HG03196 (cell line): ENCODE data around the gene ZP2.
"Not testable (repeated sequence)": the region's sequence is repeated elsewhere in the genome, so short reads cannot be mapped to it uniquely, and the experiment has no call there.

Experiments used
- ATAC-seq: cut with Tn5 transposase; IDR thresholded peaks from one replicate; pipeline ENCODE4 v1.9.1; 2021; ENCODE audit not compliant: unreplicated experiment

Gene ZP2

DNA sequence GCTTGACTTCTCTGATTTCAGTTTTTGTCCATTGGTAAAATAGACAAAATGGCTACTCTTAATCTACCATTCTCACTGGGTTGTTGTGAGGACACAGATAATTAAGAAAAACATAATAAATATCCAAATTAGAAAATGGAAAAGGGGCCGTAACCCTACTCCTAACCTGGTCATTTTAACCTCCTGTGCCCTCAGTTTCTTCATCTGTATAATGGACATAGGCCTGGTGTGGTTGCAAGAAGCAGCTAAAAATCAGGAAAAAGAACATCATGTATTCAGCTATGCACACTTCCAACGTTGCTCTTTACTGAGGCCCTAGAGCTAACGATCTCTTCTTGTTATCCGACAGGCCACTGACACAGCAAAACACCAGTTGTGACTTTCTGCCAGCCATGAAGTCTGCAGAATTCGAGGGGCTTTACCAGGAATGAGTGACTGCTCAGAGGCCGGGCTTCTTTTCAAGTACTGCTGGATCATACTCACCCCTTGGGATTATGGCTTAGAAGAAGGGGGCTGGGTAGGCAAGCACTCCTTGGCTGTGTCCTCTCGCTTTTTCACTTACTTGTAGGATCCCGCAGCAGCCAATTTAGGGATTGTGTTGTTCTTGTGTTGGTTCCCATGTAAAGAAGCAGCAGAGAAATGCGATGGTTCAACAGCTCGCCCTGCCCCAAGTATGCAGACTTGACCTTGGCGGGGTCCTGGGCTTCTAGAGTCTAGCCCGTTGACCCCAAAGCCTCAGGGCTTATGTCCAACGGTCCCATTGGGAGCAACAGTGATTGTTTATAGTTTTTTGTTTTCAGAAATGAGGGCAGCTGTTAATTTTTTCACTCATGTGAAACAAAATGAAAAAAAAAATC, 32.0 kb downstream of the ZP2 start:
- no peak for ATAC-seq

DNA sequence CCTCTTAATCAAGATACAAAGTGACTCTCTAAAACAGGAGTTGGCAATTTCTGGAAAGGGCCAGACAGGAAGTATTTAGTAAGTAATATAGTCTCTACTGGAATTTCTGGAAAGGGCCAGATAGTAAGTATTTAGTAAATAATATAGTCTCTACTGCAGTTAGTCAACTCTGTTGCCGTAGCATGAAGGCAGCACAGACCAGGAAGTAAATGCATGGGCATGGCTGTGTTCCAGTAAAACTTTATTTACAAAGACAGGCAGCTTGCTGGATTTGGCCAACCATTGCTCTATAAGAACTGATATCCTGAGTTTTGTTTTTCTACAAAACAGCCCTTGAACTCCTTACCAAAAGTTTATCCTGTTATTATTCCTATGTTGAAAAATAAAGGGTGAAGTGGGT, 36.0 kb downstream of the ZP2 start:
- ATAC-seq = no peak

DNA sequence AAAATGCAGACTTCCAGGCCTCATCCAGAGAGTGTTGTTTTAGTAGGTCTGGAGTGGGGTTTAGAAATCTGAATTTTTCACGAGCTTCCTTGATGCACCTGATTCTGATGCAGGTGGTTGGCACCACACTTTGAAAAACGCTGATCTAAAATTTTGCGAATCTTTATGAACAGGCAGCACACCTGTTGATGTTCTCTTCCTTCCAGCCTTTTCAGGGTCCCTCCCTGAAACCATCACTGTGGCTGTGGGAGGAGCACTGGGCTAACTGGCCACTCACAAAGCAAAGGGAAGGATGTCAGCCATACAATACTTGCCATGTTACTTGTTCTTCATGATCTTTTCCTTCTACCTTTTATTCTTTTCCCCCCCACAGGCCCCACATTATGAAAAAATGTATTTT, 38.7 kb downstream of the ZP2 start:
- ATAC-seq = no peak

DNA sequence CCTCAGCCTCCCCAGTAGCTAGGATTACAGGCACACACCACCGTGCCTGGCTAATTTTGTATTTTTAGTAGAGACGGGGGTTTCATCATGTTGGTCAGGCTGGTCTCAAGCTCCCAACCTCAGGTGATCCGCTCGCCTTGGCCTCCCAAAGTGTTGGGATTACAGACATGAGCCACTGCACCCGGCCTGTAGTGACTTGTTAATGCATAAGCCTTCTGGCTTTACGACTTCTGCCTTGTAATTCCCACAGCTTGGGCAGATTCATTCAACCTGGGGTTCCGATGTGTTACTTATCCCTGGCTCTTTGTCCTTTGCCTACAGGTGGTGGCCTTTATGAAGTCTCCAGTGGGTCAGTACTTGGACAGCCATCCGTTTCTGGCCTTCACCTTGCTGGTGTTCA, 41.3 kb downstream of the ZP2 start:
- ATAC-seq = not testable (repeated sequence)

DNA sequence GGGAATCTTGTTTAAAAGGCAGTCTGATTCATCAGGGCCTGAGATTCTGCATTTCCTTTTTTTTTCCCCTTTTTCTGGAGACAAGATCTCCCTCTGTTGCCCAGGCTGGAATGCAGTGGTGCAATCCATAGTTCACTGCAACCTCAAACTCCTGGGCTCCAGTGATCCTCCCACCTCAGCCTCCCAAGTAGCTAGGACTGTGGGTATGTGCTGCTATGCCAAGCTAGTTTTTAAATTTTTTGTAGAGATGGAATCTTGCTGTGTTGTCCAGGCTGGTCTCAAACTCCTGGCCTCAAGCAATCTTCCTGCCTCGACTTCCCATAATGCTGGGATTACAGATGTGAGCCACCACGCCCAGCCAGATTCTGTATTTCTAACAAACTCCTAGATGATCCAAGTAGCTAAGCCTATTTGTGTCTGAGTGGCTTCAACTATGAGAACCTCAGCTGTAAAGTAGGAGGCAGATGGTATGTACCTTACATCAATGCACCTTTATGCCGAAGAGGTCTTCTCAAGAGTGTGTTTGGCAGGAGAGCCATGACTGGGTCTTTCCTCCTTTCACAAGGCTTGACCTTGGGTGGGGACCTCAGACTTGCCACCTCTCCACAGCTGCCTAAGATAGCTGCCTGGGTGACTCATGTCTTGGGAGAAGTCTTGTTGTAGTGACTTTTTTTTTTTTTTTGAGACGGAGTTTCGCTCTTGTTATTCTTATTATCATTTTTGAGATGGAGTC, 42.0 kb downstream of the ZP2 start:
- ATAC-seq = no peak

DNA sequence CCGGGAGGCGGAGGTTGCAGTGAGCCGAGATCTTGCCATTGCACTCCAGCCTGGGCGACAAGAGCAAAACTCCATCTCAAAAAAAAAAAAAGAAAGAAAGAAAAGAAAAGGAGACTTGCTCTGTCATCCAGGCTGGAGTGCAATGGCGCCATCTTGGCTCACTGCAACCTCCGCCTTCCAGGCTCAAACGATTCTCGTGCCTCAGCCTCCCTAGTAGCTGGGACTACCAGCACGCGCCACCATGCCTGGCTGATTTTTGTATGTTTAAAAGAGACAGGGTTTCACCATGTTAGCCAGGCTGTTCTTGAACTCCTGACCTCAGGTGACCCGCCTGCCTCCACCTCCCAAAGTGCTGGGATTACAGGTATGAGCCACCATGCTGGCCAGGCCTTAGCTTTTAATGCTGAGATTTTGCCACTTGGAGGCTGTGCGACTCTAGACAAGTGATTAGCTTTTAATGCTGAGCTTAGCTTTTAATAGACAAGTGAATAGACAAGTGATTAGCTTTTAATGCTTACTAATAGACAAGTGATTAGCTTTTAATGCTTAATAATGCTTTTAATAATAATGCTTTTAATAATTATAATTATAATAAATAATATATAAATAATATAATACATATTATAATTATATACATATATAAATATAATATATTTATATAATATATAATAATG, 43.3 kb downstream of the ZP2 start:
- no peak for ATAC-seq

DNA sequence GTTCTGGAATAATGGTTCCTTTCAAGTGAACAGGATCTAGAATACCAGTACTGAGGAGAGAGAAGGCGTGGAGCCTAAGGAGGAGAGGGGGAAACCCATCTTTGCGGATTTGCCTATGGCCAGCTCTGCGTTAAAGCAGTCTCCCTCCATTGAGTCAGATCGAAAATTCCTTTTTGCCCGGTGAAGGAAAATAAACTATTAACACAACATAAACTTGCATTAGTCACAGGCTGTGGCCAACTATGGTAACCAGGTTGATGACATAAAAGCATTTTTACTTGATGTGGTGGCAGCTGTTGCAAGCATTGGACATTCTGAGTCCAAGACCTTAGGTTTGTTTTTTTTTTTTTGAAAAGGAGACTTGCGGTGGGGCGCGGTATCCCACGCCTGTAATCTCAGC, 44.0 kb downstream of the ZP2 start:
- no peak for ATAC-seq

DNA sequence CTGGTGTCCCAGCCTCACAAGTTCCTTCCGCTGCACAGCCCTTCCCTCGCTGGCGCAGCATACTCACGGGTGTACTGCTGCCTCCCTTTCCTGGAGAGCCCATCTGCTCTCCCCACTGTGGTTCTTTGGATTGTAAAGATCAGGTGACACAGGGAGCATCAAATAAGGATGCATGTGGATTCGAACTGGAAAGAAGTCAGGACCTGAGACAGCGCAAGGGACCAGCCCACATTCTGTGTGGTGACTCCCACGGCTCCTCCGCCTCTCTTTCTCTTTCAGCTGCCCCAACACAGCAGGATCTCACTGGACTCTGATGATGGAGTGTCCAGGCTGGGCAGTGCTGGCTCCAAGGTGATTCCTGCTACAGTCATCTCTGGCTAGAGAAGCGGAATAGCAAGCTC, 44.8 kb downstream of the ZP2 start:
- ATAC-seq = no peak

DNA sequence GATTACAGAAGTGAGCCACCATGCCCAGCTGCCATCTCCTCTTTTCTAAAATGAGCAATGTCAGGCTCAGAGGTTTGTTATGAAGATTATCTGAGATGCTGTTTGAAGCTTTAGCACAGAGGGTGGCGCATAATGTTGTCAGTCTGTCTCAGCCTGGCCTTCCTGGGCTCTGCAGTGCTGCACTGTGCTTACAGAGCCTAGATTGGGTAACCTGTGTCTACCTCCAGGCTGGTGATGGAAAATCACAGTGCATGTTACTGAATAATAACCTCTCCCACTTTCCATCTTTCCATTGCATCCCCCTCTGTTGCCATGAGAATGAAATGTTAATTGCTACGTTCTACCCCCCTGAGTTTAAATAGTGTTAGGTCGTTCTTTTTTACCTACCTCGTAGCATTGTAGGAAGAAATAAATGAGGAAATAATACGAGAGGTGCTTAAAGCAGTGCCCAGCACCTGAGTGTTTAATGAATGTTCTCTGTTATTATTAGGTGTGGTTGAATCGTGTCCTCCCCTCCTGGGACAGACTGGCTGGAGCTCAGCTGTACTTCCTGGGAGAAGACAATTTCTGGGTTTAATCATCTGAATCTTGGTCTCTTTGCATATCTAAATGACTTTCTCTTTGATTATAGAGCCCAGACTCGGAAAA, 46.7 kb downstream of the ZP2 start:
- no peak for ATAC-seq

DNA sequence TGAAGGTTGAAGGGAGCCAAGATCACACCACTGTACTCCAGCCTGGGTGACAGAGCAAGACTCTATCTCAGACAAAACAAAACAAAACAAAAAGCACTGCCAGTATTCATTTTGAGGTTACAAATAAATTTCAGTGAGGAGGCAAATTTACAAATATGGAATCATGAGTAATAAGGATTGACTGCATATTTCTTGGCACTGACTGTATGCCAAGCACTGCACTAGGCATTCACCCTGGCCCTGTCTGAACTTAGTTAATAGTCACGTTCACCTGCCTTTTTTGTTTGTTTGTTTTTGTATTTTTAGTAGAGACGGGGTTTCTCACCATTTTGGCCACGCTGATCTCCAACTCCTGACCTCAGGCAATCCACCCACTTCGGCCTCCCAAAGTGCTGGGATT, 47.8 kb downstream of the ZP2 start:
- ATAC-seq = no peak

DNA sequence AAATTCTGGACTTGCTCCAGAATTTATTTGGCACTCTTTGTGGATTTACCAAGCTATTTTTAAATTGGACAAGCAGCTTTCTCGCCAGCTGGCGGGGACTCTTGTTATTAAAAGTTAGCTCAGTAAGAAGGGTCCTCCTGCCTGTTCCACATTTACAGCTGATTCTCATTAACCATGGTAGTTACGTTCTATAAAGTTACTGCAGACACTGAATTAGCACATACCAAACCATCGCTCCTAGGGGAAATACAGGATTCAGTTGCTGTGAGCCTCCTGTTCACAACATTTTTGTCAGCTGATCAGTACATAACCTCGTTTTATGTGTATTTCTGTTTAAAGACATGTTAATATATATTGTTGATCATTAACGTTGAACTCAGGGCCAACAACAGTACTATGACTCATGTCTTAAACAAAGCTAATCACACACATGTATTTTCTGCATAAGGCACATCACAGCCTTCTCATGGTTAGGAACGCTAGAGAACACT, 48.7 kb downstream of the ZP2 start:
- no peak for ATAC-seq

DNA sequence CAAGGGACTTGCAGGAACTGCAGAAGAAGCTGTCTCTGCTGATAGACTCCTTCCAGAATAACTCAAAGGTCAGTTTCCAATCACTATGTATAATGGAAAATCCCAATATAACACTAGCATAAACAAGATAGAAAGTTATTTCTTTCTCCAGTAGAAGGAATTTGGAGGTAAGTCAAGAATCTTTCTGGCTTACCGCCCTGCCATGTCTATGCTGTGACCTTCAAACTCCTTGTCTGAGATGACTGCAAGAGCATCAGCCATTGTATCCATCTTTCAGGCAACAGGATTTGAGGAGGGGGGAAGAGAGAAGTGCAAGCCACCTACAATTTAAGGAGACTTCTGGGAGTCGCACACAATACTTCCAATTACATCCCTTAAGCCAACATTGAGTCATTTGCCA, 50.2 kb downstream of the ZP2 start:
- ATAC-seq = no peak

DNA sequence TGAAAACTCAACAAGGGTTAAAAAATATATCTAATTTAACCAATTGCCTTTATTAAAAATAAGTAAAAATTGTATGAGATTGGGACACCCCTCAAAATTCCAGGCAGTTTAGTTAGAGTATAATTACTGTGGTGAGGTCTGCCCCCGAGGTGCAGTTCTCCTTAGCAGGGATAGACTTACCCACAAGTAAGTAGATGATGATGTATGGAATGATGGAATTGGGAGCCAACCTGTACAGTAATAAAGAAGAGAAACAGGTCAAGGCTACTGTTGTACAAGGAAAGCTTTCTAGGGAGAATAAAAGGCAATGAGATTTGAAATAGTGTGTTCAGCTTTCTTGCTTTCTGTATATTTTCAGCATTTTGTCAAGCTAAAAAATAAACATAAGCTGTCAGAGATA, 51.1 kb downstream of the ZP2 start:
- no peak for ATAC-seq

DNA sequence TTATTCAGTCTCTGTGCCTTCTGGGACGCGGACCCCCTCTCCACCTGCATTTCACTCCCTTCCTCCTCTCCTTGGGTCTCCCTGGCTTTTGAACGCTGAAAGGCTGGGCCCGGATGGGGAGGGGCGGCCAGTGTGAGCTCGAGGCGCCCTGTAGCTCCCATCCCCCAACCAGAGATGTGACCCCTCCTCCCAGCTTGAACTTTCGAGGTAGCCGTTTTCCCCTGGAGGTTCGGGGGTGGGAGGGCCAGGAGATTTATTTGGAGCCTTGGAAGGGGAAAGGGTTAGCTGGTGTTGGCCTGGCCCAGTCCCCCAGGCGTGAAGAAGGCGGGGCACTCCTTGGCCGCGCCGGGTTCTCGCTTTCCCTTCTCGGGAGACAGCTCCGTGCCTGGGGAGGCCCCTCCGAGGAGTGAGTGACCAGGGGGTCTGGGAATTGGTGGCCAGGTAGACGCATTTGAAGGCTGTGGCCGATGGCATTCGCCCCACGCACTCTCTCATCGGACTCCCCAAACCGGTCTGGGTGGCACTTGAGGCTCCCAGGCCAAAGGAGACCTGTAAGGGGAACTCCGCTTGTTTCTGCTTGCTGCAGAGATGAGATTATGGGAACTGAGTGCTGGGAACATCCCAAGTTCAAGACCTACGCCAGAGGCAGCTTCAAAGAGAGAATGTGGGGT, 52.0 kb downstream of the ZP2 start:
- peak; percentile 39 for ATAC-seq

DNA sequence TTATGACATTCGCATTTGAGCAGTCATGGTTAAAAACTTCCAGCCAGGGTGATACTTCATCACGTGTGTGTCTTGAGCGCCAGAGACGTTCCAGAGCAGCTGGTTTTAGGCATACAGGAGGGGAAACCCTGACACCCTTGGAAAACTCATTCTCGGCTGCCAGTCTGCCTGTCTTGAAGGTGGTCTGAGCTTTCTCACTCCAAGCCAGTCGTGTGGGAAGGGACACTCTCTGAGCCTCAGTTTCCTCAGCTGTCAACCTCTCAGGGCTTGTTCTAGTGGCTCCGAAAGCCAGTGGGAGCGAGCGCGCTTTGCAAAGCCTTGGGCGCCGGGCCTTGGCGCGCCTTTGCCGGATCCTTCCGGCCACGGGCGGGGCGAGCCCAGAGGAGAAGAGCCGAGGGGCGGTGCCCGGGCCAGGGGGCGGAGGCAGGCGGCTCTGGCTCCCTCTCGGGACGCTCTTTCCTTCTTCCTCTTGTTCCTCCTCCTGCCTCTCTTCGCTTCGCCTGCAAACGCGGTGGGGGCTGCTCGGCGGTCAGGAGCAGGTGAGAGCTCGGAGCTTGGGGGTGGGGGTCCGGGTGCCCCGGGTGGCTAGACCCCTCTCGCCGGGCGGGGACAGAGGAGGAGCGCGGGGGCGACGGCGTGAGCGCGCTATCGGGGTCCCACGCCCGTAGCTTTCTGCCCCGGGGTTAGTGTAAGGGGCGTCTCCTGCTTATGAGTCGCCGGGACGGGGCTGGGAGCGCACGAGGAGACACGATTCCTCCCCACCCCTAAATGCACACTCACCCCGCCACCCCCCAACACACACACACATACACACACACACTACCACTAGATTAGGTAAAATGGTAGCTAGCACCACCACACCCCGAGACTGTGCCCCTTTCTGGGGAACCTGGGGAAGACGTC, 52.9 kb downstream of the ZP2 start, which contains the start of gene LDAF1:
LDAF1 (plus strand) TSS at position 467 of the 903 bp plus-strand sequence. CDS start 2,509 bp downstream, outside the sequence.
- peak; percentile 83 for ATAC-seq

DNA sequence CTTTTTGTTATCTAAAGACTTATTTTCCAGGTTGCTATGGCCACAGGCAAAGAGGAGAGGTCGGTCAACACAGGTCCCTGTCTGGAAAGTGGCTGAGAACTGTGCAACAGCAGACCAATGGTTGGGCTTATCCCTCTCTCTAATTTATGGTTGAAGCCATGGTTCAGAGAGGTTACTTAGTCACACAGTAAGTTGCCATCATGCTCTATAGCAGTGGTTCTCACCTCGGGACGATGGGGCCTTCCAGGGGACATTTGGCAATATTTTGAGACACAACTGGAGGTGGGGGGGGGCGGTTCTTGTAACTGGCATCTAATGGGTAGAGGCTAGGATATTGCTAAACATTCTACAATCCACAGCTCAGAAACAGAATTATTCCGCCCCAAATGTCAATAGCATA, 53.7 kb downstream of the ZP2 start:
- ATAC-seq = no peak

DNA sequence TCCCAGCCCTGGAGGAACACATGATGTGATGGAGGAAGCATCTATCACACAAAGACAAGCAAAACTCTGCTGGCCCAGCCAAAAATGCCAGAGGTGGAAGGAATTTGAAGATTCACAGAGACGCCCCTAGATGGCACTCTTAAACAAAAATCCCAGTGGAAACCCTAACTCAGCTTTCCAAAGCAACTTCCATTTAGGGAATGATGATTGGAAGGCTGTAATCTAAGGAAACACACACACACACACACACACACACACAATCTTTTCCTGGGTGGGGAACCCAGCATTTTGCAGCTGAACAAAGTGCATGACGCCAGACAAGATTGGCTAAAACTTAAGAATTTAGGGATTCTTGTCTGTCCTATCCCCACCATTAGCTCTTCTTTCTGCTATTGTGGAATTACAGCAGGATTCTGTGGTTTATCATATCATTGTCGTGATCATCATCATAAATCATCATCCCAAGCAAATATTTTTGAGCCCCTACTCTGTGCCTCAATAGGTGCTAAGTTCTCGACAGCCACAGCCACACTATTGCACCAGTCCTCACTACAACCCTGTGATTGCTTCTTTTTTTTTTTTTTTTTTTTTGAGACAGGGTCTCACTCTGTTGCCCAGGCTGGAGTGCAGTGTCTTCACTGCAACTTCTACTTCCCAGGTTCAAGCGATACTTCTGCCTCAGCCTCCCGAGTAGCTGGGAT, 54.5 kb downstream of the ZP2 start:
- no peak for ATAC-seq

DNA sequence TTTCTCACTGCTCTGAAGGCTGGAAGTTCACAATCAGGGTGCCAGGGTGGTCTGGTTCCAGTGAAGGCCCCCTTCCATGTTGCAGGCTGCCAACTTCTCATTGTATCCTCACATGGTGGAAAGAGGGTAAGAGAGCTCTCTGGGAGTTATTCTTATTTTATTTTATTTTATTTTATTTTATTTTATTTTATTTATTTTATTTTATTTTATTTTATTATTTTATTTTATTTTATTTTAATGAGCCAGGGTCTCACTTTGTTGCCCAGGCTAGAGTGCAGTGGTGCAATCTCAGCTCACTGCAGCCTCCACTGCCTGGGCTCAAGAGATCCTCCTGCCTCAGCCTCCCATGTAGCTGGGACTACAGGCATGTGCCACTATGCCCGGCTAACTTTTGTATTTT, 55.4 kb downstream of the ZP2 start:
- not testable (repeated sequence) for ATAC-seq
